SH-SY5Y (cell line): ENCODE results near the gene TMEM250.

ENCODE experiments used
- GATA2 ChIP-seq: IDR thresholded peaks from 2 replicates; pipeline ENCODE4 v1.6.1; 2011; ENCODE audit warnings: mild to moderate bottlenecking, low read depth, low read length
- GATA3 ChIP-seq: IDR thresholded peaks from 2 replicates; pipeline ENCODE4 v1.6.1; 2011; ENCODE audit warnings: low read depth, mild to moderate bottlenecking, low read length, moderate library complexity

Gene TMEM250

GRCh38 chr9:136128436-136128835, 9.8 kb upstream of the TMEM250 start:
- TF ChIP-seq GATA2 (no peak), GATA3 (no peak)

GRCh38 chr9:136127313-136127712, 8.6 kb upstream of the TMEM250 start:
- TF ChIP-seq GATA3 (no peak), GATA2 (no peak)

- no peak for TF ChIP-seq GATA2
These were observed 6.5 kb upstream of the TMEM250 start for GRCh38 chr9:136124976-136125692.

- TF ChIP-seq GATA2, result no peak
- no peak for TF ChIP-seq GATA3
These were observed 4.0 kb upstream of the TMEM250 start for GRCh38 chr9:136122425-136123383.

- no peak for TF ChIP-seq GATA2
- no peak for TF ChIP-seq GATA3
These were observed 3.1 kb upstream of the TMEM250 start for GRCh38 chr9:136121801-136122200.

- TF ChIP-seq GATA2 (no peak), GATA3 (no peak)
These were observed 1.8 kb upstream of the TMEM250 start for GRCh38 chr9:136120438-136120844.

- TF ChIP-seq GATA2, result no peak
- no peak for TF ChIP-seq GATA3
These were observed 1.3 kb upstream of the TMEM250 start for GRCh38 chr9:136119883-136120393.

GRCh38 chr9:136119061-136119882, 597 bp upstream of the TMEM250 start:
- TF ChIP-seq GATA2 (no peak), GATA3 (no peak)

- TF ChIP-seq GATA3 (no peak), GATA2 (no peak)
These were observed 757 bp downstream of the TMEM250 start for GRCh38 chr9:136117916-136118319.

- TF ChIP-seq GATA2 (no peak), GATA3 (no peak)
These were observed 1.3 kb downstream of the TMEM250 start for GRCh38 chr9:136117291-136117915.

GRCh38 chr9:136116360-136117098, 2.1 kb downstream of the TMEM250 start:
- TF ChIP-seq GATA3 (no peak), GATA2 (no peak)

GRCh38 chr9:136115641-136116359, 2.9 kb downstream of the TMEM250 start:
- TF ChIP-seq GATA2 (no peak), GATA3 (no peak)

- TF ChIP-seq GATA3, result no peak
- TF ChIP-seq GATA2, result no peak
These were observed 3.5 kb downstream of the TMEM250 start for GRCh38 chr9:136115206-136115605.
